Measurements from ENCODE around the gene ACE.

The ACE gene

DNA sequence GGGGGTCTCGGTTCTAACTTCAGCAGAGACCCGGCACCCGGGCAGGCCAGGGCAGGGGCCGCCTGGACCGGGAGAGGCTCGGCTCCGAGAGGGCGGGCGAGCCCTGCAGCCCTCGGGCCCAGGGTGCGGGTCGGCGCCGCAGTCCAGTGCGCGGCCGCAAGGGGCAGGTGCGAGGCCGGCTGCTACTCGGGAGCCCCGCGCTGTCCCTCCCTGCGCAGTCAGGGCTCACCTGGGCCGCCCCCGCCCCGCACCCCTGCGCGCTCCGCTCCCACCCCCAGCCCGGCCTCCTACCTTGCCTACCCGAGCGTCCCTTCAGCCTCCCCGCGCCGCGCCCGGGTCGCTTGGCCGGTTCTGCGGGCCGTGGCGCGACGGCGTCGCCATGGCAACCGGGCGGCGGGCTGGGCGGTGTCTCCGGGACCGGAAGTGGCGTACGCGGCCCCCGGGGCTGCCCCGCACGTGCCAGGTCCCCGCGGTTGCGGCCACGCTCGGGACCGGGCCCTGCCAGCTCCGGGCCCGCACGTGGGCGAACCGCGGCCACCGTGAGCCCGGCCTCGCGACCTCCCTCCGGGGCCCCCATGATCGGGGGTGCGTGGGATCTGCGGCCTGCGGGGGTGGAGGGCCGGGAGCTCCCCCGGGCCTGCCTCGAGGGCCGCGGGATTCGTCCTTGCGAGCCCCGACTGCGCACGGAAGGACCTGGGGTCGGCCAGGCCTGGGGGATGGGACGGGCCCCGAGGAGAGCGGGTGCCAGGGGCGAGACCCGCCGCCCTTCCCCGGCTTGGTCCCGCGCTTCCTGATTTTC, 30.7 kb upstream of the ACE start, which contains the start of gene CYB561:
TSS of gene CYB561 (minus strand) at position 353 of the 799 bp plus-strand sequence. CDS start 8,759 bp downstream, outside the sequence.
- no CpG with 5 or more reads among the region's 99 CpGs for WGBS (ENCODE audit: extremely low coverage, insufficient coverage, low lambda C conversion rate)
- peak within 1 kb of the TSS; percentile 37 for H3K23ac ChIP-seq (ENCODE audit: low read length)
- H3K4ac ChIP-seq (ENCODE audit: low read depth, low read length) = peak within 1 kb of the TSS; percentile 97
- peak within 1 kb of the TSS; percentile 2 for H2BK15ac ChIP-seq (replicated peaks; ENCODE audit: low read depth)
- H3K56ac ChIP-seq (ENCODE audit: low read length) = peak within 1 kb of the TSS; percentile 96
- H3K79me1 ChIP-seq (ENCODE audit: low read length) = peaks cover 4% of the 10 kb centered on the region
- H3K4me2 ChIP-seq (ENCODE audit: low read length) = peak within 1 kb of the TSS; percentile 92
- H3K27me3 ChIP-seq (ENCODE audit: insufficient read depth, low read length, poor library complexity) = no peaks in the 10 kb centered on the region
- H3K4me3 ChIP-seq (ENCODE audit: low read length) = peak within 1 kb of the TSS; percentile 62
- peak within 1 kb of the TSS; percentile 98 for H3K18ac ChIP-seq (ENCODE audit: low read length)
- peak within 1 kb of the TSS; percentile 88 for H3K27ac ChIP-seq (ENCODE audit: low read depth, low read length)
- peak within 1 kb of the TSS; percentile 85 for H3K9ac ChIP-seq (ENCODE audit: low read length)
- H3K36me3 ChIP-seq (ENCODE audit: control insufficient read depth, insufficient read depth, low read length) = no peaks in the 10 kb centered on the region
- H4K5ac ChIP-seq (ENCODE audit: low read length) = peak within 1 kb of the TSS; percentile 5
- peaks cover 6% of the 10 kb centered on the region for H3K4me1 ChIP-seq (ENCODE audit: control insufficient read depth, low read depth, low read length)
- H2AK5ac ChIP-seq (ENCODE audit: low read length) = peak within 1 kb of the TSS; percentile 68
- H2BK5ac ChIP-seq (ENCODE audit: low read length) = peak within 1 kb of the TSS; percentile 65
- peak within 1 kb of the TSS; percentile 91 for H4K8ac ChIP-seq (ENCODE audit: low read depth, low read length)
- no peaks in the 10 kb centered on the region for H3K79me2 ChIP-seq (ENCODE audit: control insufficient read depth, insufficient read depth, low read length)
- peak; percentile 87 for DNase-seq
- peak within 1 kb of the TSS; percentile 64 for H2BK120ac ChIP-seq (ENCODE audit: low read depth, low read length)

DNA sequence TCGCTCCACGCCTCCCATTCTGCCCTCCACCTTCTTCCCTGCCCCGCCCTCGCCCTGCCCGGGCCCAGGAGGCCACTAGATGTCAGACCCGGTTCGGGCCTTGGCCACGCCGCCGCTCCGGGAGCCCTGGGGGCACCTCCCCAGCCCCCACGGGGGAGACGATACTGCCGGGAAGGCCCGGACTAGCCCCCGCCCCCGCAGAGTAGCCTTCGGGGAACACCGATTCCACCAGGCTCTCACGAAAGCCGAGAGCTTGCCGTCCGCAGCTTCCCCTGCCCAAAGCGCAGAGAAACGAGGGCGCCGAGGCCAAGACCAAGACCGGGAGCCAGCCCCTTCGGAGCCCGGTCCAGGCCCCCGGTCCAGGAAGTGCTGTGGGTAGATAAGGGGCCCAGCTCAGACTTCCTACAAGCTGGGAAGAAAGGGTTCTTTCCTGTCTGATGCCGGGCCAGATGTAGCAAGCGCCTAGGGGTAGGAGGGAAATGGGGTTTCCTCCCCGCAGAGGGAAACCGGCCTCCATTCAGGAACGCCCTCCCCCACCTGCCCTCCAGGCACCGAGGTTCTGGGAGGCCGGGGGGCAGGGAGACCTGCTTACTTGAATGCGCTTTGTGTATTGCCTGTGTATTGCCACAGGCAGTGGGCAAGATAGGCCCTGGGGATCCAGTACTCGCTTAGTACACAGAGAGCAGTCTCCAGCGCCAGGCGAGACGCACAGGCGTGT, 29.9 kb upstream of the ACE start:
- Histone ChIP-seq H3K23ac (ENCODE audit: low read length) (peak overlapping the region; percentile 11), H2BK15ac (replicated peaks; ENCODE audit: low read depth) (peak overlapping the region; percentile 2), H3K4me2 (ENCODE audit: low read length) (peak overlapping the region; percentile 30), H3K56ac (ENCODE audit: low read length) (peak overlapping the region; percentile 87), H3K36me3 (ENCODE audit: control insufficient read depth, insufficient read depth, low read length) (no peaks in the 10 kb centered on the region), H3K4me1 (ENCODE audit: control insufficient read depth, low read depth, low read length) (peaks cover 6% of the 10 kb centered on the region), H2AK5ac (ENCODE audit: low read length) (peak overlapping the region; percentile 68), H3K4ac (ENCODE audit: low read depth, low read length) (peak overlapping the region; percentile 97), H3K27me3 (ENCODE audit: insufficient read depth, low read length, poor library complexity) (no peaks in the 10 kb centered on the region), H4K5ac (ENCODE audit: low read length) (peak overlapping the region; percentile 5), H3K4me3 (ENCODE audit: low read length) (no peak overlapping the region), H2BK5ac (ENCODE audit: low read length) (peak overlapping the region; percentile 60), H3K18ac (ENCODE audit: low read length) (peak overlapping the region; percentile 98), H4K8ac (ENCODE audit: low read depth, low read length) (peak overlapping the region; percentile 91), H3K79me2 (ENCODE audit: control insufficient read depth, insufficient read depth, low read length) (no peaks in the 10 kb centered on the region), H3K79me1 (ENCODE audit: low read length) (peaks cover 4% of the 10 kb centered on the region), H2BK120ac (ENCODE audit: low read depth, low read length) (peak overlapping the region; percentile 64), H3K9ac (ENCODE audit: low read length) (peak overlapping the region; percentile 78), H3K27ac (ENCODE audit: low read depth, low read length) (peak overlapping the region; percentile 88)
- no CpG with 5 or more reads among the region's 44 CpGs for WGBS (ENCODE audit: extremely low coverage, insufficient coverage, low lambda C conversion rate)
- DNase-seq = peak; percentile 89

DNA sequence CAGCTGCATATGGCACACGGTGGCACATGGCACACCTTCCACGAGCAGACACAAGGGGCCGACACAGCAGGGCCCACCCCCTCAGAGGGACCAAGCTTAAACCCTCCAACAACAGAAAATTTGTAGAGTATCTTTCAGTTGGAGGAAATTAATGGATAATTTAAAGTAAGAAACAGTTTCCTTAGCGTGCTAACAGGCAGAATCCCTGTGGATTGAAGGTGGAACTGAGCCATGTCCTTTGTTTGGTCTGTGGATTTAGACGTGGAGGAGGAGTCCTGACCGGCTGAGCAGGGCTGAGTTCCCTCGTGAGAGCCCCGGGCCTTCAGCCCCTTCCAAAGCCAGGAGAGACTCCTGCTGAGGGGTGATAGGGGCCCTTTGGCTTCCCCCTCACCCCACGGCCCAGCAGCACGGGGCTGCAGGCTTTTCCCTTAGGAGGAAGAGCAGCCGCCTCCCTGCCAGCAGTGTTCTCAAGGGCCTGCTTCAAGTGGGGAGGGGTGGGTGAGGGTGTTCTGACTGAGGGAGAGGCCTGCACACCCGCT, 29.3 kb upstream of the ACE start:
- Histone ChIP-seq H3K27ac (ENCODE audit: low read depth, low read length) (peak overlapping the region; percentile 88), H4K8ac (ENCODE audit: low read depth, low read length) (no peak overlapping the region), H2BK15ac (replicated peaks; ENCODE audit: low read depth) (no peak overlapping the region), H3K4me1 (ENCODE audit: control insufficient read depth, low read depth, low read length) (peaks cover 6% of the 10 kb centered on the region), H3K27me3 (ENCODE audit: insufficient read depth, low read length, poor library complexity) (no peaks in the 10 kb centered on the region), H3K36me3 (ENCODE audit: control insufficient read depth, insufficient read depth, low read length) (no peaks in the 10 kb centered on the region), H2BK5ac (ENCODE audit: low read length) (peak overlapping the region; percentile 60), H3K23ac (ENCODE audit: low read length) (peak overlapping the region; percentile 11), H3K4me2 (ENCODE audit: low read length) (peak overlapping the region; percentile 30), H4K5ac (ENCODE audit: low read length) (peak overlapping the region; percentile 5), H2AK5ac (ENCODE audit: low read length) (peak overlapping the region; percentile 68), H3K79me1 (ENCODE audit: low read length) (peaks cover 4% of the 10 kb centered on the region), H3K18ac (ENCODE audit: low read length) (peak overlapping the region; percentile 8), H3K4me3 (ENCODE audit: low read length) (no peak overlapping the region), H3K56ac (ENCODE audit: low read length) (peak overlapping the region; percentile 87), H3K4ac (ENCODE audit: low read depth, low read length) (no peak overlapping the region), H2BK120ac (ENCODE audit: low read depth, low read length) (no peak overlapping the region), H3K79me2 (ENCODE audit: control insufficient read depth, insufficient read depth, low read length) (no peaks in the 10 kb centered on the region), H3K9ac (ENCODE audit: low read length) (peak overlapping the region; percentile 78)
- DNase-seq = no peak
- no CpG with 5 or more reads among the region's 12 CpGs for WGBS (ENCODE audit: extremely low coverage, insufficient coverage, low lambda C conversion rate)

DNA sequence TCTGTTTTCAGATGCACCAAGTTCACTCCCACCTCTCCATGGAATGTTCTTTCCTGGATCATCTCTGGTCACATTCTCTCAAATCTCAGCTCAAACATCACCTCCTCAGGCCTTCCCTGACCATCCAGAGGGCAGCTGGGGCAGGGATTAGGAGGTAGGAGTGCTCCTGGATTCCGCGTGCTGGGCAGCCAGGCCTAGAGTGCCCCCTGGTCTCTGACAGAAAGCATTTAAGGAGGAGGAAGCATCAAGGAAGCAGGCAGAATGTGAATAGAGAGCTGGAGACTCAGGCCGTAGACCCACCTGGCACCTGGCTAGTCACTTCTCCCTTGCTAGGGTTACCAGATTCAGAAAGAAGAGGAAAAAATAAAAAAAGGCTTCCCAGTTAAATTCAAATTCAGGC, 28.2 kb upstream of the ACE start:
- Histone ChIP-seq H3K4me3 (ENCODE audit: low read length) (no peak overlapping the region), H3K23ac (ENCODE audit: low read length) (no peak overlapping the region), H3K18ac (ENCODE audit: low read length) (no peak overlapping the region), H3K79me1 (ENCODE audit: low read length) (peaks cover 4% of the 10 kb centered on the region), H3K79me2 (ENCODE audit: control insufficient read depth, insufficient read depth, low read length) (no peaks in the 10 kb centered on the region), H3K9ac (ENCODE audit: low read length) (no peak overlapping the region), H3K27me3 (ENCODE audit: insufficient read depth, low read length, poor library complexity) (no peaks in the 10 kb centered on the region), H3K4me2 (ENCODE audit: low read length) (no peak overlapping the region), H2BK5ac (ENCODE audit: low read length) (no peak overlapping the region), H3K56ac (ENCODE audit: low read length) (peak overlapping the region; percentile 54), H3K27ac (ENCODE audit: low read depth, low read length) (no peak overlapping the region), H3K36me3 (ENCODE audit: control insufficient read depth, insufficient read depth, low read length) (no peaks in the 10 kb centered on the region), H4K5ac (ENCODE audit: low read length) (no peak overlapping the region), H3K4me1 (ENCODE audit: control insufficient read depth, low read depth, low read length) (peaks cover 6% of the 10 kb centered on the region), H2AK5ac (ENCODE audit: low read length) (peak overlapping the region; percentile 43), H4K8ac (ENCODE audit: low read depth, low read length) (no peak overlapping the region), H3K4ac (ENCODE audit: low read depth, low read length) (no peak overlapping the region), H2BK120ac (ENCODE audit: low read depth, low read length) (no peak overlapping the region), H2BK15ac (replicated peaks; ENCODE audit: low read depth) (no peak overlapping the region)
- WGBS (ENCODE audit: extremely low coverage, insufficient coverage, low lambda C conversion rate) = no CpG with 5 or more reads among the region's 3 CpGs
- no peak for DNase-seq

DNA sequence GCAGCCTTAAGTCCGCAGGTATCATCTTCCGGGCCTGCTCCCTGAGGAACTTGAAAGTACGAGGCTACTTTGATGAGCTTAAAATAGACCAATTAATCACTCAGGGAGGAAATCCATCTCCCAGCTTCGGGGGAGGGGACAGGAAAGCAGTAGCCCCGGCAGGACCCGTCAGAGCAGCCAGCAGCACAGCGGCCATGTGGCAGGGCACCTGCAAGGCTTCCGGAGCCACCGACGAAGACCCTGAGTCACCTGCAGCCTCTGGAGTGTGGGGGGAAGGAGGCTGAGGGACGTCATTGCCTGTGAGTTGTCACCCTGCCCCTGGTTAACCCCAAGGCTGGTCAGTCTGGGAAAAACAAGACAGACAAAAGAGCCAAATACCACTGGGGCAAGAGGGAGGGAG, 26.3 kb upstream of the ACE start:
- H4K5ac ChIP-seq (ENCODE audit: low read length) = no peak overlapping the region
- WGBS (ENCODE audit: extremely low coverage, insufficient coverage, low lambda C conversion rate) = no CpG with 5 or more reads among the region's 11 CpGs
- H3K4ac ChIP-seq (ENCODE audit: low read depth, low read length) = no peak overlapping the region
- no peaks in the 10 kb centered on the region for H3K79me1 ChIP-seq (ENCODE audit: low read length)
- no peak overlapping the region for H2BK120ac ChIP-seq (ENCODE audit: low read depth, low read length)
- no peaks in the 10 kb centered on the region for H3K27me3 ChIP-seq (ENCODE audit: insufficient read depth, low read length, poor library complexity)
- no peak overlapping the region for H2BK5ac ChIP-seq (ENCODE audit: low read length)
- no peak overlapping the region for H3K56ac ChIP-seq (ENCODE audit: low read length)
- no peak overlapping the region for H3K27ac ChIP-seq (ENCODE audit: low read depth, low read length)
- H3K4me3 ChIP-seq (ENCODE audit: low read length) = no peak overlapping the region
- H3K9ac ChIP-seq (ENCODE audit: low read length) = no peak overlapping the region
- no peak overlapping the region for H2BK15ac ChIP-seq (replicated peaks; ENCODE audit: low read depth)
- H3K4me2 ChIP-seq (ENCODE audit: low read length) = no peak overlapping the region
- H3K36me3 ChIP-seq (ENCODE audit: control insufficient read depth, insufficient read depth, low read length) = no peaks in the 10 kb centered on the region
- H3K18ac ChIP-seq (ENCODE audit: low read length) = no peak overlapping the region
- no peak for DNase-seq
- no peak overlapping the region for H4K8ac ChIP-seq (ENCODE audit: low read depth, low read length)
- no peaks in the 10 kb centered on the region for H3K79me2 ChIP-seq (ENCODE audit: control insufficient read depth, insufficient read depth, low read length)
- no peak overlapping the region for H2AK5ac ChIP-seq (ENCODE audit: low read length)
- H3K23ac ChIP-seq (ENCODE audit: low read length) = no peak overlapping the region
- H3K4me1 ChIP-seq (ENCODE audit: control insufficient read depth, low read depth, low read length) = peaks cover 6% of the 10 kb centered on the region
